Esophagus muscularis mucosa (tissue), 3 donors: ENCODE data around the gene VPS13C.

Experiments used
- CTCF ChIP-seq, 3 experiments: fragments of 200-600 bp in 2 of 3; fragments of 450-650 bp in 1 of 3; sonication (generic) in 2 of 3; IDR thresholded peaks; one replicate each; pipeline ENCODE4 v1.5.1; 2017 to 2019; ENCODE audit warnings: antibody characterized with exemption in 3 of 3, mild to moderate bottlenecking in 2 of 3, moderate library complexity in 1 of 3
- EP300 ChIP-seq: sonication (generic); formaldehyde crosslinking; IDR thresholded peaks from one replicate; pipeline ENCODE4 v1.6.1; 2017; ENCODE audit warnings: antibody characterized with exemption

- TF ChIP-seq CTCF (IDR thresholded peaks at IDR 0.05) = no peak
- no peak for TF ChIP-seq EP300
Observed at GRCh38 chr15:62093809-62094208, 33.6 kb upstream of the VPS13C start.
